GM20000 (cell line): ENCODE results near the gene EFNA1.

Source experiments
- DNase-seq: peaks from one replicate; pipeline ENCODE4 v3.0.0; 2012; ENCODE audit warnings: low spot score
- CTCF ChIP-seq: IDR thresholded peaks from 2 replicates; pipeline ENCODE4 v1.5.1; 2012; ENCODE audit warnings: mild to moderate bottlenecking, control low read depth; ENCODE audit errors: extremely low read depth, missing control alignments

Gene EFNA1

GRCh38 chr1:155082301-155083051 lies 45.2 kb upstream of the EFNA1 start:
- DNase-seq: no peak
- no peak for TF ChIP-seq CTCF

DNA sequence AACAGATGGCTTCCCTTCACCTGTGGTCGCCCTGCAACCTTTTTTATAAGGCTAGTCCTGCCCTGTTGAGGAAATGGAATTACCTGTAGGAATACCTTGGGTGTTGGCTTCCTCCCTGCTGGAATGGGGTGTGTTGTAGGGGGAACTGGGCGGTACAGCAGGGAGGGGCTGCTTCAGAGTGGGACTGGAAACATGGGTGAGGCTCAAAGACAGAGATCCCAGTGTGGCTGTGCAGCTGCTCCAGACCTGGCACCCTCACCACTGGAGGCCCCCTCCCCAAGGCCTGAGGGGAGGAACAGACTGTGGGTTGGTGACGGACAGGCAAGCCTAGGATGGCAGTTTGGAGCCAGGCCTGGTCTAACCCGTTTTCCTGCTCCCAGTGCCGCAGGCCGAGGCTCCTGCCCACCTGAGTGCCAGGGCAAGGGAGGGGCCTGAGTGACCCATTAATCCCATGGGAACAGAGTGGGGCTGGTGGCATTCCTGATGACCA lies 44.6 kb upstream of the EFNA1 start:
- no peak for TF ChIP-seq CTCF
- no peak for DNase-seq

DNA sequence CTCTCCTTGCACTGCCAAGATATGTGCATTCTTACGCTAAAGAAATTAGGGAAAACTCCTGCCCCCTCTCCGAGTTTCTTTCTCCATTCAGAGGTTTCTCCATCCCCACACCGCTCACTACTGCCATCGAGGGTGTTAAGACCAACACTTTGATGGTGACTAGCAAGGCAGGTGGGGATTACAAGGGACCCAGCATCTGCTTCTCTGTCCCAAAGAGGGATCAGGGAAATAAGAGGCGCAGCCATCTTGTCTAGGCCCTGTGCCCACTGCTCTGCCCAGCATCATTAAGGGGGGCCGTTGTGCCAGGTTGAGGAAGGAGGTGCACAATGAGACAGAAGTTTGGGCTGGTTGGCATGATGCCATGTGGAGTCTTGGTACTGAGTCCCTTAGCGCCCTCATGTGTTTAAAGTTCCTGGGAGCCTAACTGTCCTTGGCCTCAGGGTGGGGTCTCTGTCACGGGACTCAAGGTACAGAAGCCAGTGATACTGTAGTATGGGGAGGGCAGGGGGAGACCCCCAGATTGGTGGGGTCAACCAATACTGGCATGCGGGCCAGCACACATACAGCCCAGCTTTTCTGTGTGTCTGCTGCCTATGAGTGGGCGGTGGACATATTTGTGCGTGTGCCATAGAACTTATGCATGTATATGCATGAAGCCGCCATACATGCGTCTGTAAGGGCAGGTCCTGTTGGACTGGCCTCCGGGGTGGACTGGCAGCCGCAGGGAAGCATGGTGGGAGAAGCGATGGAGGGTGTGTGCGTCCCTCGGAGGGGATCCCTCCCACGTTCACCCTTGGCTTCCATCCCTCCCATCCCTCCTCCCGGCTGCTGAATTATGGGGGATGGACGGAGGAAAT lies 43.6 kb upstream of the EFNA1 start:
- no peak for DNase-seq
- TF ChIP-seq CTCF: peak; percentile 2

- peak; percentile 96 for DNase-seq
- TF ChIP-seq CTCF: peak; percentile 95
Observed at GRCh38 chr1:155084722-155085503, 42.8 kb upstream of the EFNA1 start.

DNA sequence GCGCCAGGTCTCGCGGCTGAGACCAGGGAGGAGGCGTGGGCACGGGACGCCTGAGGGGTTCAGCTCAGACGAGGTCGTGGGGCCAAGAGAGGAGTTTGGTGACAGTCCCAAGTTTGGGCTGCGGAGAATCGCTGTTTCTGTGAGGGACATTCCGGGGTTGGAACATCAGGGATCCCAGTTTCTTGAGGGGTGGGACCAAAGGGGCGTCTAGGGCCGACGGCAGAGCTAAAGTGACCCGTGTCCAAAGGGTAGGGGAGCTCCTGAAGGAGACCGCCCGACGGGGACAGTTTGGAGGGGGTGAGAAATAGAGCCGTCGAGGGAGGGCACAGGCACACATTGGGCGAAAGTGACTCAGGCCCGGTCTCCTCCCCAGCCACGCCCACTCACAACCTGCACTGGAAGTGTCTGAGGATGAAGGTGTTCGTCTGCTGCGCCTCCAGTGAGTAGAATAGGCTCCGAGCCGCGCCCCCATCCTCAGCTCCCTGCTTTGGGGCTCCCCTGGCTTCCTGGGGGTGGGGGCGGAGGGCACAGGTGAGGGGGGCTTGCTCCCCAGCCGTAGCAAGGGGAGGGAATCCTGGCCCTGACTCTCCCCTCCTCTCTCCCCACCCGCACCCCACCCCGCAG lies 42.1 kb upstream of the EFNA1 start:
- peak; percentile 58 for DNase-seq
- no peak for TF ChIP-seq CTCF

- peak; percentile 100 for TF ChIP-seq CTCF
- DNase-seq: peak; percentile 85
Observed at GRCh38 chr1:155086128-155086741, 41.4 kb upstream of the EFNA1 start.
